HG03565 (cell line): ENCODE measurements around the gene GIPR.
A peak's percentile ranks its signal among the peaks of the same experiment; 100 is the strongest.
"Not testable (repeated sequence)": the region's sequence is repeated elsewhere in the genome, so short reads cannot be mapped to it uniquely, and the experiment has no call there.

ENCODE experiments used
- ATAC-seq: cut with Tn5 transposase; IDR thresholded peaks from one replicate; pipeline ENCODE4 v1.9.1; 2021; ENCODE audit warnings: mild to moderate bottlenecking, moderate library complexity; ENCODE audit not compliant: unreplicated experiment

The GIPR gene

GRCh38 chr19:45691516-45692186, 23.6 kb downstream of the GIPR start, which contains the start of gene SNRPD2:
Gene SNRPD2 (minus strand): TSS chr19:45691953. CDS start chr19:45691888, 65 bp downstream.
- peak; percentile 34 for ATAC-seq

- peak; percentile 80 for ATAC-seq
Measured at GRCh38 chr19:45692187-45693105, 24.4 kb downstream of the GIPR start, which contains the start of gene QPCTL. Gene QPCTL (plus strand): TSS chr19:45692666. CDS start chr19:45692704, 38 bp downstream.

- ATAC-seq: no peak
Measured at GRCh38 chr19:45693106-45693788, 25.2 kb downstream of the GIPR start.

- no peak for ATAC-seq
Measured at GRCh38 chr19:45701676-45702075, 33.7 kb downstream of the GIPR start.

- ATAC-seq: no peak
Measured at GRCh38 chr19:45705115-45705514, 37.1 kb downstream of the GIPR start.

- ATAC-seq: no peak
Measured at GRCh38 chr19:45705710-45706415, 37.8 kb downstream of the GIPR start.

GRCh38 chr19:45710356-45711130, 42.5 kb downstream of the GIPR start:
- ATAC-seq: no peak

GRCh38 chr19:45711851-45712698, 44.1 kb downstream of the GIPR start:
- no peak for ATAC-seq

- no peak for ATAC-seq
Measured at GRCh38 chr19:45712699-45713067, 44.7 kb downstream of the GIPR start.

GRCh38 chr19:45713141-45713540, 45.1 kb downstream of the GIPR start:
- no peak for ATAC-seq

GRCh38 chr19:45715139-45715538, 47.1 kb downstream of the GIPR start:
- ATAC-seq: no peak

- no peak for ATAC-seq
Measured at GRCh38 chr19:45716359-45717130, 48.5 kb downstream of the GIPR start.

GRCh38 chr19:45717131-45717982, 49.3 kb downstream of the GIPR start:
- peak; percentile 86 for ATAC-seq

- no peak for ATAC-seq
Measured at GRCh38 chr19:45717983-45718650, 50.1 kb downstream of the GIPR start.

- not testable (repeated sequence) for ATAC-seq
Measured at GRCh38 chr19:45720065-45720464, 52.0 kb downstream of the GIPR start.

GRCh38 chr19:45728683-45729082, 60.7 kb downstream of the GIPR start:
- ATAC-seq: not testable (repeated sequence)

- no peak for ATAC-seq
Measured at GRCh38 chr19:45729800-45730290, 61.8 kb downstream of the GIPR start.
